Type B pancreatic cell (in vitro differentiated cells): ENCODE results near the gene MAST3. TPM values are rescaled to one million over a fixed set of nuclear protein-coding genes. Genes with fewer than 3 reads are reported as not detected.

Experiments
- DNase-seq: peaks from one replicate; pipeline ENCODE4 v3.0.0; 2021; ENCODE audit warnings: mixed read lengths; ENCODE audit not compliant: unreplicated experiment; ENCODE audit errors: extremely low spot score
- H3K27ac Mint-ChIP-seq: 2 replicates; pipeline ENCODE4 v1.8.0; 2021; ENCODE audit warnings: mild to moderate bottlenecking, mixed read lengths
- H3K27me3 Mint-ChIP-seq: 2 replicates; pipeline ENCODE4 v1.8.0; 2021; ENCODE audit warnings: mixed read lengths
- H3K36me3 Mint-ChIP-seq: 2 replicates; pipeline ENCODE4 v1.8.0; 2021; ENCODE audit warnings: mixed read lengths
- H3K4me1 Mint-ChIP-seq: one replicate; pipeline ENCODE4 v1.8.0; 2021; ENCODE audit warnings: mixed read lengths; ENCODE audit not compliant: unreplicated experiment
- H3K4me3 Mint-ChIP-seq: 2 replicates; pipeline ENCODE4 v1.8.0; 2021; ENCODE audit warnings: mild to moderate bottlenecking, mixed read lengths
- H3K9me3 Mint-ChIP-seq: 2 replicates; pipeline ENCODE4 v1.8.0; 2021; ENCODE audit warnings: mixed read lengths
- CTCF ChIP-seq: fragments of 200-600 bp; sonication (generic); conservative IDR thresholded peaks from 2 replicates; pipeline ENCODE4 v1.5.0; 2021; ENCODE audit warnings: antibody characterized with exemption, mild to moderate bottlenecking
- total RNA-seq: library from RNA; stranded (reverse); gene quantifications from 2 replicates; pipeline ENCODE4 v1.2.1, GENCODE V29; 2021; ENCODE audit warnings: low replicate concordance

The MAST3 gene
- total RNA-seq, 1 donor from 2014 or later, result 14.1 TPM

- no peak for TF ChIP-seq CTCF
- no peaks in the 10 kb centered on the region for H3K27me3 Mint-ChIP-seq
- H3K4me3 Mint-ChIP-seq, result no peak overlapping the region
- H3K9me3 Mint-ChIP-seq, result no peaks in the 10 kb centered on the region
- peaks cover 6% of the 10 kb centered on the region for H3K36me3 Mint-ChIP-seq
- peaks cover 4% of the 10 kb centered on the region for H3K4me1 Mint-ChIP-seq
- no peak overlapping the region for H3K27ac Mint-ChIP-seq
- DNase-seq, result no peak
These were observed 34.4 kb downstream of the MAST3 start for GRCh38 chr19:18131841-18132596.

- Mint-ChIP-seq H3K27ac (peak overlapping the region; percentile 86), H3K27me3 (no peaks in the 10 kb centered on the region), H3K36me3 (peaks cover 11% of the 10 kb centered on the region), H3K4me3 (no peak overlapping the region), H3K4me1 (peaks cover 4% of the 10 kb centered on the region), H3K9me3 (no peaks in the 10 kb centered on the region)
- no peak for TF ChIP-seq CTCF
- DNase-seq, result no peak
These were observed 38.4 kb downstream of the MAST3 start for GRCh38 chr19:18135712-18136584.

- H3K27ac Mint-ChIP-seq, result no peak overlapping the region
- H3K27me3 Mint-ChIP-seq, result no peaks in the 10 kb centered on the region
- TF ChIP-seq CTCF, result no peak
- no peak overlapping the region for H3K4me3 Mint-ChIP-seq
- peaks cover 4% of the 10 kb centered on the region for H3K4me1 Mint-ChIP-seq
- peaks cover 9% of the 10 kb centered on the region for H3K36me3 Mint-ChIP-seq
- no peak for DNase-seq
- H3K9me3 Mint-ChIP-seq, result no peaks in the 10 kb centered on the region
These were observed 39.7 kb downstream of the MAST3 start for GRCh38 chr19:18137242-18137641.

GRCh38 chr19:18137657-18138339, 40.2 kb downstream of the MAST3 start:
- Mint-ChIP-seq H3K4me1 (peaks cover 4% of the 10 kb centered on the region), H3K9me3 (no peaks in the 10 kb centered on the region), H3K4me3 (no peak overlapping the region)

More at GRCh38 chr19:18137657-18138339, 40.2 kb downstream of the MAST3 start:
- no peak for TF ChIP-seq CTCF
- no peak for DNase-seq
- H3K27ac Mint-ChIP-seq, result no peak overlapping the region
- peaks cover 7% of the 10 kb centered on the region for H3K36me3 Mint-ChIP-seq
- H3K27me3 Mint-ChIP-seq, result no peaks in the 10 kb centered on the region
